ENCODE results near the gene BNC2. TPM values are rescaled to one million over a fixed set of nuclear protein-coding genes. Genes with fewer than 3 reads are reported as not detected.

The BNC2 gene
- total RNA-seq, 1 experiment from 2014 or later = 5.7 TPM

DNA sequence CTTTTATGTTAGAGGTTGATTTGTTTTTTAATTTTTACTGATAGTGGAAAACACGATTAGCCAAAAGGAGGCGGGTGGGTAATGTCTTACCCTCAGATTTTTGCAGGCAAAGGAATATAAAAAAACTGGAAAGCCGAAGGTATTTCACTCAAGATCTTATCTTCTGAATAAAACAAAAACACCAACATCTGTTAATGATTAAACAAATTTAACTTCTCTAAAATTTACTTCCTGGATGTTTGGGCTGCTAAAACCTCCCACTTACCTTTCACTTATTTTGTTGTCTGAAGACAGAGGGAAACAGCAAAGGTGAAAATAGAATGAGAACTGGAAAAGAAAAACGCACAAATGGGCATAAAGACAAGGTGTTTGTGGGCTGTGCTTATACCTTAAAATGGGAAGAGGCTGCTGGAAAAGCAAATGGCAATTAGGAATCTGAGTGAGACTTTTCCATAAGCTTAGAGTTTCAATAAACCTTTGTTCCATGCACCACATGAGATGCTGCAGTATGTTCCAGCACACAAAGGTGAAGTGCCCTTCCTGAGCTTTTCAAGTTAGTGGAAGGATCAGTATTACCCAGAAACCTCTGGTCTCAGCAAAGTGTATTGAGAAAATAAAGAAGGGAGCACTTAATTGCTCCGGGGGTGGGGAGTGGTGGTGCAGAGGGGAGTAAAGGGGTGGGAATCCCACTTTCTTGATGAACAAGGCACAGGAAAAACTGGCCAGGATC, 298.3 kb downstream of the BNC2 start:
- DNase-seq (ENCODE audit: low read depth, low spot score) = no peak
- Histone ChIP-seq H3K4me3 (ENCODE audit: low read depth in 2 of 2, low read length in 2 of 2) (no peak overlapping the region), H3K27me3 (ENCODE audit: control insufficient read depth, insufficient read depth, low read length) (no peaks in the 10 kb centered on the region), H3K36me3 (ENCODE audit: control insufficient read depth, insufficient read depth, low read length) (no peaks in the 10 kb centered on the region), H3K4me1 (ENCODE audit: control insufficient read depth, insufficient read depth, low read length) (no peaks in the 10 kb centered on the region; the same call in 1 of the 2 replicates), H3K27ac (ENCODE audit: low read length) (no peak overlapping the region), H3K9me3 (ENCODE audit: control insufficient read depth, insufficient read depth, low read depth, low read length) (no peaks in the 10 kb centered on the region)
- intact Hi-C loops (cut with micrococcal nuclease; ENCODE audit: unreplicated experiment) (no loop called here), in situ Hi-C loops (cut with HindIII; ENCODE audit: low pct_unique_long_range_greater_than_20kb, low sequenced_read_pairs) (no loop called here)
- ATAC-seq = no peak
- POLR2A ChIA-PET = no interaction called here
- no TSS peak for BruUV-seq (replicated peaks)
- TF ChIP-seq, protein P1, sequence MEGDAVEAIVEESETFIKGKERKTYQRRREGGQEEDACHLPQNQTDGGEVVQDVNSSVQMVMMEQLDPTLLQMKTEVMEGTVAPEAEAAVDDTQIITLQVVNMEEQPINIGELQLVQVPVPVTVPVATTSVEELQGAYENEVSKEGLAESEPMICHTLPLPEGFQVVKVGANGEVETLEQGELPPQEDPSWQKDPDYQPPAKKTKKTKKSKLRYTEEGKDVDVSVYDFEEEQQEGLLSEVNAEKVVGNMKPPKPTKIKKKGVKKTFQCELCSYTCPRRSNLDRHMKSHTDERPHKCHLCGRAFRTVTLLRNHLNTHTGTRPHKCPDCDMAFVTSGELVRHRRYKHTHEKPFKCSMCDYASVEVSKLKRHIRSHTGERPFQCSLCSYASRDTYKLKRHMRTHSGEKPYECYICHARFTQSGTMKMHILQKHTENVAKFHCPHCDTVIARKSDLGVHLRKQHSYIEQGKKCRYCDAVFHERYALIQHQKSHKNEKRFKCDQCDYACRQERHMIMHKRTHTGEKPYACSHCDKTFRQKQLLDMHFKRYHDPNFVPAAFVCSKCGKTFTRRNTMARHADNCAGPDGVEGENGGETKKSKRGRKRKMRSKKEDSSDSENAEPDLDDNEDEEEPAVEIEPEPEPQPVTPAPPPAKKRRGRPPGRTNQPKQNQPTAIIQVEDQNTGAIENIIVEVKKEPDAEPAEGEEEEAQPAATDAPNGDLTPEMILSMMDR (IDR thresholded peaks at IDR 0.05) = no peak
- no peak for TF ChIP-seq TCF7L2 (IDR thresholded peaks at IDR 0.05; ENCODE audit: low read depth, low read length)
- TF ChIP-seq, protein P2, sequence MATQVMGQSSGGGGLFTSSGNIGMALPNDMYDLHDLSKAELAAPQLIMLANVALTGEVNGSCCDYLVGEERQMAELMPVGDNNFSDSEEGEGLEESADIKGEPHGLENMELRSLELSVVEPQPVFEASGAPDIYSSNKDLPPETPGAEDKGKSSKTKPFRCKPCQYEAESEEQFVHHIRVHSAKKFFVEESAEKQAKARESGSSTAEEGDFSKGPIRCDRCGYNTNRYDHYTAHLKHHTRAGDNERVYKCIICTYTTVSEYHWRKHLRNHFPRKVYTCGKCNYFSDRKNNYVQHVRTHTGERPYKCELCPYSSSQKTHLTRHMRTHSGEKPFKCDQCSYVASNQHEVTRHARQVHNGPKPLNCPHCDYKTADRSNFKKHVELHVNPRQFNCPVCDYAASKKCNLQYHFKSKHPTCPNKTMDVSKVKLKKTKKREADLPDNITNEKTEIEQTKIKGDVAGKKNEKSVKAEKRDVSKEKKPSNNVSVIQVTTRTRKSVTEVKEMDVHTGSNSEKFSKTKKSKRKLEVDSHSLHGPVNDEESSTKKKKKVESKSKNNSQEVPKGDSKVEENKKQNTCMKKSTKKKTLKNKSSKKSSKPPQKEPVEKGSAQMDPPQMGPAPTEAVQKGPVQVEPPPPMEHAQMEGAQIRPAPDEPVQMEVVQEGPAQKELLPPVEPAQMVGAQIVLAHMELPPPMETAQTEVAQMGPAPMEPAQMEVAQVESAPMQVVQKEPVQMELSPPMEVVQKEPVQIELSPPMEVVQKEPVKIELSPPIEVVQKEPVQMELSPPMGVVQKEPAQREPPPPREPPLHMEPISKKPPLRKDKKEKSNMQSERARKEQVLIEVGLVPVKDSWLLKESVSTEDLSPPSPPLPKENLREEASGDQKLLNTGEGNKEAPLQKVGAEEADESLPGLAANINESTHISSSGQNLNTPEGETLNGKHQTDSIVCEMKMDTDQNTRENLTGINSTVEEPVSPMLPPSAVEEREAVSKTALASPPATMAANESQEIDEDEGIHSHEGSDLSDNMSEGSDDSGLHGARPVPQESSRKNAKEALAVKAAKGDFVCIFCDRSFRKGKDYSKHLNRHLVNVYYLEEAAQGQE (IDR thresholded peaks at IDR 0.05; ENCODE audit: insufficient read depth in 1 of 2, low read depth in 2 of 2, low read length in 1 of 2) = no peak
- TF ChIP-seq SIN3A (IDR thresholded peaks at IDR 0.05; ENCODE audit: borderline replicate concordance, insufficient read depth, low read depth, low read length) = no peak
- no peak for TF ChIP-seq POLR2AphosphoS5 (IDR thresholded peaks at IDR 0.05; ENCODE audit: low read depth, low read length)
- CTCF ChIA-PET = no interaction called here

DNA sequence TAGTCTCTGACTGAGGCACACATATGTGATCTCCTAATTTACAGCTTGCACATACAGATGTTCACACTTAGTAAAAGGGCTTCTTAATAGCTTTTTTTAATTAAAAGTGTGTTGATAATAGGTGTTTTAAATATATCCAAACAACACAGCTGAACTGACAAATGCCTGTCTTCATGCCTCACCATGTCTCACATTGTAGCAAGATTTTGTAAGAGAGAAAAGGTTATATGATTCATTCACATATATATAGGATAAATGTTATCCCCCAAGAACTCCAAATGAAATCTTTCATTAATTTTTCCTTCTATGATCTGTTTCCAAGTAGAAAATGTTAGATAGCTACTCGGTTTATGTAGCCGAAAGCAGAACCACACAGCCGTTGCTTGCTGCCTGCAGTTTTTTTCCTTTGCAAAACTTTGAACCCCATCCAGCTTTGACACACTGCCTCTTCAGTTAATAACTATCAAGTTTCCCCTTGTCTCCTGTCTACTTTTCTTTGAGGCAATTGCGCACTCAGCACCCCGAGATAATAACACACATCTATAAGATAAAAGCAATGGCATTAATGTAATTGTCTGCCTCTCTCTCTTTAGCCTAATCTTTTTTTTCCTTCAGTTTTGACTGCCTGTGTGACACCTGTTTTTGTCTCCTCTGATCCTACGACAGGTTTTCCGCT, 299.2 kb downstream of the BNC2 start:
- ATAC-seq (no peak), DNase-seq (ENCODE audit: low read depth, low spot score) (no peak)
- Histone ChIP-seq H3K4me3 (ENCODE audit: low read depth in 2 of 2, low read length in 2 of 2) (no peak overlapping the region), H3K9me3 (ENCODE audit: control insufficient read depth, insufficient read depth, low read depth, low read length) (no peaks in the 10 kb centered on the region), H3K27me3 (ENCODE audit: control insufficient read depth, insufficient read depth, low read length) (no peaks in the 10 kb centered on the region), H3K27ac (ENCODE audit: low read length) (no peak overlapping the region), H3K36me3 (ENCODE audit: control insufficient read depth, insufficient read depth, low read length) (no peaks in the 10 kb centered on the region), H3K4me1 (ENCODE audit: control insufficient read depth, insufficient read depth, low read length) (no peaks in the 10 kb centered on the region; the same call in 1 of the 2 replicates)
- intact Hi-C loops (cut with micrococcal nuclease; ENCODE audit: unreplicated experiment) (no loop called here), in situ Hi-C loops (cut with HindIII; ENCODE audit: low pct_unique_long_range_greater_than_20kb, low sequenced_read_pairs) (no loop called here)
- no peak for TF ChIP-seq POLR2AphosphoS5 (IDR thresholded peaks at IDR 0.05; ENCODE audit: low read depth, low read length)
- TF ChIP-seq, protein P2 (IDR thresholded peaks at IDR 0.05; ENCODE audit: insufficient read depth in 1 of 2, low read depth in 2 of 2, low read length in 1 of 2) = no peak
- TF ChIP-seq, protein P1 (IDR thresholded peaks at IDR 0.05) = no peak
- TF ChIP-seq TCF7L2 (IDR thresholded peaks at IDR 0.05; ENCODE audit: low read depth, low read length) = no peak
- TF ChIP-seq SIN3A (IDR thresholded peaks at IDR 0.05; ENCODE audit: borderline replicate concordance, insufficient read depth, low read depth, low read length) = no peak
- ChIA-PET CTCF (no interaction called here), POLR2A (no interaction called here)
- BruUV-seq (replicated peaks) = no TSS peak

Data from Panc1 (cell line).